HepG2 (cell line): ENCODE results near the gene SLC25A44. TPM values are rescaled to one million over a fixed set of nuclear protein-coding genes. Genes with fewer than 3 reads are reported as not detected.

ENCODE experiments used
- ATAC-seq: fragments of 200-7000 bp; cut with Tn5 transposase; 3 replicates; pipeline ENCODE4 v1.9.1; 2020; ENCODE audit warnings: mild to moderate bottlenecking, moderate library complexity
- BruUV-seq: library from RNA; stranded (reverse); fragments of 400-500 nt; replicated peaks from 2 replicates; lab custom pipeline; 2021; lab: Mats Ljungman, UMichigan
- CTCF ChIA-PET: fragments of 300-600 bp; formaldehyde crosslinking; extraction: SDS; loops from one replicate; lab custom pipeline; 2021; ENCODE audit warnings: low total read pairs, inconsistent platforms, low intra/inter-chr PET ratio; lab: Yijun Ruan, JAX
- POLR2A ChIA-PET: fragments of 350-600 bp; sonication (Branson Sonifier 250); formaldehyde crosslinking; loops from one replicate; lab custom pipeline; 2020; ENCODE audit warnings: antibody characterized with exemption, inconsistent platforms; lab: Yijun Ruan, JAX
- DNase-seq: peaks from one replicate; pipeline ENCODE4 v3.0.0-alpha.2; 2015; ENCODE audit warnings: low spot score
- FAIRE-seq: peaks from 3 replicates; lab custom pipeline; 2011; peaks lifted over from hg19 to GRCh38; lab: Jason Lieb, UNC
- H2AFZ ChIP-seq: one replicate; pipeline ENCODE4 v1.6.1; 2011; ENCODE audit warnings: low read length, inconsistent platforms
- H3K27ac ChIP-seq: fragments of 300-600 bp; 3 replicates; pipeline ENCODE4 v1.8.0; 2011; ENCODE audit warnings: mixed run types, mild to moderate bottlenecking, mixed read lengths, low read length, inconsistent platforms; ENCODE audit not compliant: insufficient read depth; ENCODE audit errors: extremely low read length
- H3K27me3 ChIP-seq, 2 experiments: fragments of 200-600 bp in 1 of 2; 2 replicates in 1 of 2; 3 replicates in 1 of 2; pipeline versions ENCODE4 v1.6.0 to v1.8.0; 2011; ENCODE audit warnings: low read length in 2 of 2, mild to moderate bottlenecking in 2 of 2, moderate library complexity in 2 of 2, inconsistent platforms in 1 of 2; ENCODE audit not compliant: insufficient read depth in 2 of 2, control insufficient read depth in 1 of 2
- H3K36me3 ChIP-seq, 2 experiments: fragments of 200-600 bp in 1 of 2; replicated peaks in 1 of 2; 2 replicates in 1 of 2; 3 replicates in 1 of 2; pipeline versions ENCODE4 v1.5.1 to v1.8.0; 2011; ENCODE audit warnings: low read length in 2 of 2, inconsistent platforms in 1 of 2; ENCODE audit not compliant: insufficient read depth in 2 of 2, control insufficient read depth in 1 of 2
- H3K4me1 ChIP-seq: 2 replicates; pipeline ENCODE4 v1.5.1; 2012; ENCODE audit warnings: low read length, inconsistent platforms; ENCODE audit not compliant: insufficient read depth
- H3K4me2 ChIP-seq: 2 replicates; pipeline ENCODE4 v1.6.0; 2011; ENCODE audit warnings: low read depth, low read length, inconsistent platforms
- H3K4me3 ChIP-seq, 3 experiments: fragments of 200-600 bp in 1 of 3; sonication (generic), shearing (Covaris generic) in 1 of 3; replicated peaks in 1 of 3; 2 replicates each; pipeline ENCODE4 v1.5.1; 2011 to 2016; ENCODE audit warnings: low read length in 3 of 3, inconsistent platforms in 2 of 3, low read depth in 2 of 3, mild to moderate bottlenecking in 2 of 3, control low read depth in 1 of 3, mixed read lengths in 1 of 3; ENCODE audit not compliant: insufficient read depth in 1 of 3
- H3K79me2 ChIP-seq: one replicate; pipeline ENCODE4 v1.6.1; 2011; ENCODE audit warnings: low read length, inconsistent platforms; ENCODE audit not compliant: insufficient read depth
- H3K9ac ChIP-seq: 2 replicates; pipeline ENCODE4 v1.6.0; 2011; ENCODE audit warnings: mild to moderate bottlenecking, low read depth, low read length, inconsistent platforms; ENCODE audit not compliant: insufficient read depth
- H3K9me3 ChIP-seq: 2 replicates; pipeline ENCODE4 v1.5.1; 2012; ENCODE audit warnings: mild to moderate bottlenecking, low read length
- H4K20me1 ChIP-seq: 2 replicates; pipeline ENCODE4 v1.6.0; 2011; ENCODE audit warnings: inconsistent platforms, mild to moderate bottlenecking, low read length, moderate library complexity; ENCODE audit not compliant: insufficient read depth
- CBFB ChIP-seq: sonication (generic); formaldehyde crosslinking; IDR thresholded peaks from 2 replicates; pipeline ENCODE4 v1.4.0; 2020; ENCODE audit warnings: missing genetic modification reagents
- KAT7 ChIP-seq: IDR thresholded peaks from 2 replicates; pipeline ENCODE4 v1.6.1; 2018; ENCODE audit warnings: borderline replicate concordance, missing compliant biosample characterization
- KDM5A ChIP-seq: fragments of 200-600 bp; sonication (generic); IDR thresholded peaks from 2 replicates; pipeline ENCODE4 v1.7.0; 2018; ENCODE audit warnings: antibody characterized with exemption, mild to moderate bottlenecking, low read length, borderline replicate concordance
- KLF12 ChIP-seq: sonication (generic); formaldehyde crosslinking; IDR thresholded peaks from 2 replicates; pipeline ENCODE4 v1.4.0; 2020; ENCODE audit warnings: missing genetic modification reagents, borderline replicate concordance
- SNAPC4 ChIP-seq: sonication (generic); formaldehyde crosslinking; IDR thresholded peaks from 2 replicates; pipeline ENCODE4 v1.4.0; 2020; ENCODE audit warnings: mild to moderate bottlenecking, missing genetic modification reagents
- THAP11 ChIP-seq: IDR thresholded peaks from 2 replicates; pipeline ENCODE4 v1.6.1; 2016; ENCODE audit warnings: missing biosample characterization, missing genetic modification reagents
- ZBED4 ChIP-seq: sonication (generic); formaldehyde crosslinking; IDR thresholded peaks from 2 replicates; pipeline ENCODE4 v1.4.0; 2020; ENCODE audit warnings: missing genetic modification reagents, borderline replicate concordance
- ZBTB25 ChIP-seq: IDR thresholded peaks from 2 replicates; pipeline ENCODE4 v1.6.1; 2018; ENCODE audit warnings: missing genetic modification reagents
- ZC3H4 ChIP-seq: sonication (generic); formaldehyde crosslinking; IDR thresholded peaks from 2 replicates; pipeline ENCODE4 v1.4.0; 2020; ENCODE audit warnings: missing genetic modification reagents, borderline replicate concordance
- WGBS: methylation state at CpG from one replicate; pipeline ENCODE4 v1.1.6; 2017; ENCODE audit warnings: low lambda C conversion rate; 5-methylcytosine and 5-hydroxymethylcytosine counted together
- in situ Hi-C: cut with HindIII; loops from 2 replicates; pipeline ENCODE4 v1.10.0; 2017; ENCODE audit warnings: low pct_unique_long_range_greater_than_20kb; ENCODE audit not compliant: extremely low pct_ligation_motif_present
- intact Hi-C: fragments of 100-400 bp; cut with micrococcal nuclease; formaldehyde crosslinking; loops from one replicate; pipeline ENCODE4 v1.10.0; 2022; ENCODE audit not compliant: unreplicated experiment
- polyA plus RNA-seq, 8 experiments: library from polyadenylated mRNA; depleted of rRNA in 3 of 8; stranded (reverse) in 7 of 8; unstranded in 1 of 8; fragments of >200 nt; fragmentation: Illumina TruSeq in 4 of 8; extraction: Trizol in 4 of 8; gene quantifications; 2 replicates each; pipeline versions ENCODE4 v1.2.1 to v1.2.3, GENCODE V29; 2011 to 2016; ENCODE audit warnings: low read depth in 4 of 8, missing spikeins in 1 of 8, mixed read lengths in 1 of 8; ENCODE audit not compliant: insufficient read depth in 1 of 8
- total RNA-seq, 5 experiments: library from RNA; depleted of rRNA; stranded (reverse); fragments of >200 nt; fragmentation: Illumina TruSeq; extraction: Trizol; gene quantifications; 2 replicates each; pipeline ENCODE4 v1.2.3, GENCODE V29; 2016; ENCODE audit warnings: low read depth in 1 of 5

SLC25A44 gene
- total and polyA plus RNA-seq, 2 of the 13 experiments (the other 11 are each of a cell fraction or from before 2014, with no cell fraction given) = 10.7 to 13.4 TPM

DNA sequence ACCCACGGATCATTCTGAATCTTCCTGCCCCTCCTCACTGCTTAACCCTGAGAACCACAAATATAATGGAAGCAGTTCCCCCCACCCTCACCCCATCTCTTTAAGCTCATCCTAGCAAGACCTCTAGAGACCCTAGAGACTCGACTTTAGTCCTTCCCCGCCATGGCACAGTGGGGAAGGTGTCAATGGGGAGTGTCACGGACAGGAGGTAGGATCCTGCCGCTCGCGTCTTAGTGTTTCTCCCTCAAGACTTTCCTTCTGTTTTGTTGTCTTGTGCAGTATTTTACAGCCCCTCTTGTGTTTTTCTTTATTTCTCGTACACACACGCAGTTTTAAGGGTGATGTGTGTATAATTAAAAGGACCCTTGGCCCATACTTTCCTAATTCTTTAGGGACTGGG lies 18.2 kb downstream of the SLC25A44 start:
- FAIRE-seq (no peak), DNase-seq (no peak), ATAC-seq (no peak)
- intact Hi-C loops = no loop called here
- H3K9ac ChIP-seq = peak overlapping the region; percentile 97
- peaks cover 9 to 39% of the 10 kb centered on the region in 2 experiments for H3K36me3 ChIP-seq
- H4K20me1 ChIP-seq = no peaks in the 10 kb centered on the region
- POLR2A ChIA-PET = interaction anchor here (0.8 to 3.0 kb wide), 26 partner anchors 11 to 289 kb away, joined by 3 to 61 read pairs (median 6); partner anchors contain the start of genes MEF2D, PAQR6, SLC25A44 and SMG5
- no TSS peak for BruUV-seq
- TF ChIP-seq KDM5A = no peak
- no peak for TF ChIP-seq KAT7
- no peak for TF ChIP-seq ZBED4 (CRISPR knock-in tag)
- no peak for TF ChIP-seq SNAPC4 (CRISPR knock-in tag)
- no peak for TF ChIP-seq ZBTB25 (CRISPR knock-in tag)
- 0 out of 2 replicates have a peak, but pooled peaks have one; percentile 51 for TF ChIP-seq ZC3H4
- no peak for TF ChIP-seq KLF12 (CRISPR knock-in tag)
- TF ChIP-seq CBFB (CRISPR knock-in tag) = no peak
- no peak for TF ChIP-seq THAP11 (CRISPR knock-in tag)
- peaks cover 29% of the 10 kb centered on the region for H3K4me1 ChIP-seq
- 94% methylated on average over 9 of the region's 9 CpGs for WGBS
- in situ Hi-C loops = no loop called here
- H3K4me2 ChIP-seq = peak overlapping the region; percentile 93
- CTCF ChIA-PET = no interaction called here
- H3K4me3 ChIP-seq = peak overlapping the region in 2 of 3 experiments; percentile 82 to 88; a peak in 3 of 6 replicates
- H3K79me2 ChIP-seq = peaks cover 22% of the 10 kb centered on the region
- no peaks in the 10 kb centered on the region; a peak in 1 of 5 replicates for H3K27me3 ChIP-seq
- no peak overlapping the region for H2AFZ ChIP-seq
- H3K9me3 ChIP-seq = no peaks in the 10 kb centered on the region
- H3K27ac ChIP-seq = peak overlapping the region; percentile 99
